HG02970 (cell line): ENCODE results near the gene PSMD9.
"Not testable (repeated sequence)": the region's sequence is repeated elsewhere in the genome, so short reads cannot be mapped to it uniquely, and the experiment has no call there.

Experiments used
- ATAC-seq: cut with Tn5 transposase; IDR thresholded peaks from one replicate; pipeline ENCODE4 v1.9.1; 2021; ENCODE audit warnings: mild to moderate bottlenecking, moderate library complexity, moderate number of reproducible peaks; ENCODE audit not compliant: unreplicated experiment, low FRiP score

PSMD9 gene

GRCh38 chr12:121872546-121873215 lies 15.9 kb upstream of the PSMD9 start:
- no peak for ATAC-seq

GRCh38 chr12:121873216-121873569 lies 15.4 kb upstream of the PSMD9 start:
- ATAC-seq, result no peak

- ATAC-seq, result no peak
Observed at GRCh38 chr12:121874071-121874470, 14.5 kb upstream of the PSMD9 start.

- no peak for ATAC-seq
Observed at GRCh38 chr12:121875582-121875981, 13.0 kb upstream of the PSMD9 start.

- not testable (repeated sequence) for ATAC-seq
Observed at GRCh38 chr12:121876080-121876447, 12.5 kb upstream of the PSMD9 start.

GRCh38 chr12:121883315-121883660 lies 5.3 kb upstream of the PSMD9 start:
- ATAC-seq, result no peak

GRCh38 chr12:121885129-121885528 lies 3.5 kb upstream of the PSMD9 start:
- not testable (repeated sequence) for ATAC-seq

- ATAC-seq, result no peak
Observed at GRCh38 chr12:121888083-121888477, 510 bp upstream of the PSMD9 start.

GRCh38 chr12:121889274-121889624 lies 659 bp downstream of the PSMD9 start:
- ATAC-seq, result no peak

GRCh38 chr12:121889661-121890060 lies 1.1 kb downstream of the PSMD9 start:
- not testable (repeated sequence) for ATAC-seq

- no peak for ATAC-seq
Observed at GRCh38 chr12:121892673-121893561, 4.3 kb downstream of the PSMD9 start.

GRCh38 chr12:121893961-121894460 lies 5.4 kb downstream of the PSMD9 start:
- ATAC-seq, result no peak

GRCh38 chr12:121894633-121895032 lies 6.0 kb downstream of the PSMD9 start:
- no peak for ATAC-seq

GRCh38 chr12:121898287-121898686 lies 9.7 kb downstream of the PSMD9 start:
- no peak for ATAC-seq

GRCh38 chr12:121899590-121899989 lies 11.0 kb downstream of the PSMD9 start:
- ATAC-seq, result no peak

GRCh38 chr12:121903202-121903601 lies 14.6 kb downstream of the PSMD9 start:
- ATAC-seq, result no peak

- ATAC-seq, result no peak
Observed at GRCh38 chr12:121905746-121906145, 17.2 kb downstream of the PSMD9 start.

GRCh38 chr12:121908702-121909101 lies 20.1 kb downstream of the PSMD9 start:
- no peak for ATAC-seq

GRCh38 chr12:121911824-121912585 lies 23.4 kb downstream of the PSMD9 start:
- no peak for ATAC-seq

- ATAC-seq, result no peak
Observed at GRCh38 chr12:121915841-121916321, 27.3 kb downstream of the PSMD9 start.

GRCh38 chr12:121916719-121917118 lies 28.1 kb downstream of the PSMD9 start:
- no peak for ATAC-seq
